Cerebellar cortex (tissue), 1 donor: ENCODE data around the gene GRXCR2.
A peak's percentile ranks its signal among the peaks of the same experiment; 100 is the strongest.

ENCODE experiments used
- DNase-seq: peaks from one replicate; pipeline ENCODE4 v3.0.0-alpha.2; 2015; ENCODE audit warnings: low spot score

The GRXCR2 gene

DNA sequence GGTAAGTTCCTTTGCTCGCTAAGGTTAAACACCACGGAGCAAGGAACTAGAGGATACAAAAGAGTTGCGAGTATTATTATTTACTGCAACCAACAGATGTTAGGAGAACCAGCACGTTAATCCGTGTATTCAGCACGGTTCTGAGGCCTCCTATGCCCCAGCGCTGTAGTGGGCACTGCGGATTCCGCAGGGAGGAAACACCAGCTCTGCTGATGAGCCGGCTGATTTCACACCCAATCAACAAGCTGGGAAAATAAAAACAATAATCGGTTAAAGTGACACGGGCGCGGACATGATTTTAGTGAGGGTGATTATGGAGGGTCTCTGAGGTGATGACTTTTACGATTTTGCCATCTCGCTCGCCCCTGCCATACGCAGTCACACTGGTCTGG, 37.0 kb downstream of the GRXCR2 start:
- no peak for DNase-seq

DNA sequence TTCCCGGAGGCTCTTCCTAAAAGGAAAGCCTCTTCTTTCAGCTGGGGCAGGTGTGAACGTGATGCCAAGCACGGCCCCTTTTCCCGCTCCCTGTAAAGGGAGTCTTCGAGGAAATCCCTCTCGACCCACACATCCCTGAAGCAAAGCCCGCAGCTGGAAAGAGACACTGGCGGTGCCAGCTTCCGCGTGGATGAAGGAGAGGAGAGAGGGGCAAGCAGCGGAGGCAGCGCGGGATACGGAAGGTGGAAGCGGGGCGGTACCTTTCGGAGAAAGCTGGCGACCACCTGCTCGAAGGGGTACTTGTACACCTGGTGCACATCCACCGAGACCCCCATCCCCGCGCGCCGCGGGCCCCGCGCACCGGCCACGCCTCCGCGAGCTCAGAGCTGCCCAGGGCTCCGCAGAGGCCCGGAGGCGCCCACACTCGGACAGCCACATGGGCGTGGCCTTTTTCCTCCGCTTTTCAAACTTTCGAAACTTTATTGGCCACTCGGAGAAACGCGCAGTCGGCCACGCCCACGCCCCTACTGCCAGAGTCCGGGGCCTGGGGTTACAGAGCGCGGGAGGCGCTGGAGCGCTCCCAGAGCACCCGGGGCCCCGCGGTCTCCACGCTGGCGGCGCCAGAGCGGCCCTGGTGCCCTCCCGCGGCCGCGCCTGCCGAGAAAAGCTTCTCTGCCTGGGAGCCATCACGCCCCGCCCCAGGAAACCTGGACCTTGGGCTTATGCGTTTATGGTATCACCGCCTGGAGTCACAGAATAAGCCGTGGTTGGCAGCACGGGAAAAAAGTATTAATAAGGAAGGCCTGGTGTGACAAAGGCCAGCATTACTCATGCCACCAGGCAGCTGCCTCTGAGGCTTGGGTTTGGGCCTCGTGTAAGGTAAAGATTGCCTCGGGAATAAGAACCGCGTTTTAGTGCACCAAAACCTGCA, 37.6 kb downstream of the GRXCR2 start, which contains the start of gene PRELID2:
TSS of gene PRELID2 (minus strand) at position 426 of the 931 bp plus-strand sequence. CDS start at position 335, 91 bp downstream.
- peak; percentile 60 for DNase-seq

DNA sequence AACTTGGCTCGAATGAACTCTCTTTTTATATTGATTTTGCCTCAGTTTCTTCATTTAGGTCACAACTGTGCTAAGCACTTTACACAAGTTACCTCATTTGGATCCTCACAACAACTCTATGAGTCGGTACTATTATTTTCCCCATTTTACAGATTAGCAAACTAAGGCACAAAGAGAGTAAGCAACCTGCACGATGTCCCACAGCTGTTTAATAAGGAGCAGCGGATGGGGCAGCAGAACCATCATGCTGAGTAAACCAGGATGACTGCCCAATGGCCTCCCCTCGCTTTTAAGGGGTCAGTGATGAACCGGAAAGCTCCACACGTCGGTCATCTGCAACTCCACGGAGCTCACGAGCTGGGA, 38.3 kb downstream of the GRXCR2 start:
- no peak for DNase-seq

DNA sequence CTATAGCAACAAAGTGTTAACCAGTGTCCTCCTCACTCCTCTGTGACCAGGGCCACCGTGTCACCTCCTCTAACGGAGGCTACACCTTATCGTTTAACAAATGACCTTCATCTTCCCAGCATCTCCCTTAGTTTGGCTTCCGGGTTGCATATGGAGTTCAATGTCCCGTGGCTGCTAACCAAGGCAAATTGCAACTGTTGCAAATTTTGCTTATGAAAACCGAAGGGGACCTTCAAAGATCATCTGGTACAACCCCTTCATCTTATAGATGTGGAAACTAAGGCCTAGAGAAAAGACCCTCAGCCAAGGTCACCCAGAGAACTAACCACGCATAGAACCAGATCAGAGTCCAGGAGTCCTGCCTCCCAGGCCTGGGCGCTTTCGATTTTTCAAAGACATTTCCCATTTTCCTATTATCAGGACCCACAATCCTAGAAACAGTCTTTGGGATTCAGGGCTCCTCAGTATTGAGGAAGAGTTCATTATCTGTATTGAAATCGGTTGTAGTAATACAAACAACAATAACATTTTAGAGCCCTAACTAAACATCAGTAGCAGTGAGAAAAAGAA, 39.1 kb downstream of the GRXCR2 start:
- no peak for DNase-seq

DNA sequence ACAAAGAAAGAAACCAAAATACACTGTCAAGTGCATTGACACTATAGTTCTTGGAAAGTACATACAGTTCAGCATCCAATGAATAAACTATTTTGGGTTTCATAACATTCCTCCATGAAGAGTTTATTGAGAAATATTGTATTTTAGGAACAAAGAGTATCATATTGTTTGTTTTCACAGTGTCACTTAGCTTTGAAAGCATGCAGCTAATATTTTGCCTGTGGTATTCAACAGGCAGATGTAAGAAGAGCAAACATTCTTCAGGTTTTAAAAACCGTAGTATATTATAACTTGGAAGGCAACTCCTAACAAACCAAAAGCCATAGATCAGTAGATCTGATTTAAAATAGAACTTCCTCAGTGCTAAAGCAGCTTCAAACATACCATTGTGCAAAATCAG, 42.2 kb downstream of the GRXCR2 start:
- DNase-seq = no peak

DNA sequence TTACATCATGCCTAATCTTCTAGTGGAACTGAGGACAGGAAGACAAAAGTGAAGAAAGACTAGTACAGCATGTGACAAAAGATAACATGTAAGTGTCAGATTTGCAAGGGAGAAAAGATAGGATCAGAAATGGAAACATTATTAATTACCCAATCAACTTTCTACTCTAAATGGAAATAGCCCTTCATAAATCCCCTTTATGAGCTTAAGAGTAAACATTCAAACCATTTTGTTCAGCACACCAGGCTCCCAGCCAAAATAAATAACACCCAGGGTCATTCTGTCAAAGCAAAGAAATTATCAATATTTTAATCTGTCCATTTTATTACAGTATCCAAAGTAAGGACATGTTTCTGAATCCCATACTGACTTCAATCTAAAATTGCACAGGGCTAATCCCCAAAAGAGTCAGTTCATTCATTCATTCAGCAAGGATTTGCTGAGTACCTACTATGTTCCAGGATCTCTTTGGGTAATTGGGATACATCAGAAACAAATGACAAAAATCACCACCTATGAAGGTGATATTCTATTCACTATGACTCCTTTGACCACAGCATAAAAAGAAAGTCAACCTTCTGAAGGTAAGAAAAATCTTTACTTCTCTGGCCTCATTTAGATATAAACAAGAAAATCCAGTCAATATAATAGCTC, 43.0 kb downstream of the GRXCR2 start:
- DNase-seq = no peak

DNA sequence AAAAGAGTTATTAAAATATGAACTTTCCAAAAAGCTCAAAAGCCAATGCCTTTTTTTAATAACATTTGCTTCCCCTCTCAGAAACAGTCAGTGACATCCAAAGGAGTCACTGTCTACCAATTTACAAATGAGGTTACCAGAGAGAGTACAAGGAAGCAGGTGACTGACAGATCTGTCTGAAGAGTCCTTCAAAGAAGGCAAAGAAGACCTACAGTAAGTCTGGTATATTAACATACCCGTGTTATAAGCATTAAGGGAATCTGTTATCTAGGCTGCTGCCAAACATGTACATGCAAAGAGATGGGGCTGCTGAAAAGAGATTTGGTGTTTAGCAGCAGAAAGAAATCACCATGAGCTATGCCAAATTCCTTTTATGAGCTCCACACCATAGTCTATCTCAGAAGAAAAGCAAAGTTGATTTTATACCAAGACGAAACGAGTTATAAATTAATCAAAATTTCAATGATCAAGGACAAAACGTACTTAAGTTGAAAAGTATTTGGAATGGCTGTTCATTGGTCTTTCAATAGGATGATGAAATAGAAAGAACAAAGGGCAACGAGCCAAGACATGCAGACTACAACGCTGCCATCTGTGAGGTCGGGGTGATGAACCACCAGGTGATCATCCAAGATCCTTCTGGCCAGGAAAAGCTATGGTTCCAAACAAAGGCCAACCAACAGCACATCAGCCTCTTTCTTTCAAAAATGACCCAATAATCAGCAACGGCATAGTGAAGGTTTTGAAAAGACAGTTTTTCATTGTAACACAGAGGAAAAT, 45.7 kb downstream of the GRXCR2 start:
- no peak for DNase-seq

DNA sequence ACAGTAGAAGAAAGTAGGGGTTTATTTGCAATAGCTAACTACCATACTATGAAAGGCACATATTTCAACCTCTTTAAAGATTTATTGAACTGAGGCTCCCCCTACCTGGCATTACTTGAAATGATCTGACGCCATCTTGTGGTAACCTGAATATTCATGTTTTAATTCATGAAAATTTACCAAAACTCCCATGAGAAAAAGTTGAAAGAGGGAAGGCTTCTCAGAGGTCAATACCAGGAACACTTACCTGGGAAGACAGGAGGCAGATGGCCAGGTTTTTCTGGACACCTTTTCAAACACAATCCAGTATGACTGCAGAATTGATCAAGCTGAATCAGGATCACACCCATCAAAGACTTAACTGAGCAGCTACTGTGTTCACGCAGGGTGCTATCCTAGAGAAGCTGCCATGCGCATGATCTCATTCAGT, 47.0 kb downstream of the GRXCR2 start:
- peak; percentile 42 for DNase-seq

DNA sequence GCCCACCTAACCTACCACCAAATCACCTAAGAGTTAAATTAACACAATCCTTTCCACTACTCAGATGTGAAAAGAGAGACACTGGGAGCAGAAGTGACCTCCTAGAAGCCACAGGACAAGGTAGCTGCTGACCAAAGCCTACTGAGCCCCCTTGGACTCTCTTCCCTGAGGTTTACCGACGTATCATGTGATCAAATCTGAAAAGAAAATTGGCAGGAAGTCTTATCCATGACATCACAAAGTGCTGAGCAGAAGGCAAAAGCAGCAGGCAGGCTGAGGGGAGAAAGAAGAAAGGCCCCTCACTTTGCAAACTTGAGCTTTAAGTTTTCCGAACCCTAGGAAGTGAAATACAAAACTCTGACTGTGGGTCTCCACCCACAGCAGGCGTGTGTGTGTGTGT, 48.8 kb downstream of the GRXCR2 start:
- no peak for DNase-seq

DNA sequence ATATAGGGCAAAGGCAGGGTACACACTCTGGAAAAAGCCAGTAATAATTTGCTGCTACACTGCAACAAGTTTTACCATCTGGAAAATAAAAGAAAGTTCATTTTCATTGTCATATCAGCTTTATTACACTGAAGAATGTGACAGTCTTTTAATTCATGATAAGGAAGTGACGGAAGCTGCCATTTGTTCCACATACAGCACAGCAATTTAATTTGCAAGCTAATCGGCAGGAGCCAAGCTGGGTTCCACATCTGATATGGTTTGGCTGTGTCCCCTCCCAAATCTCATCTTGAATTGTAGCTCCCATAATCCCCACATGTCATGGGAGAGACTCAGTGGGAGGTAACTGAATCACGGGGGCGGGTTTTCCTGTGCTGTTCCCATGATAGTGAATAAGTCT, 54.2 kb downstream of the GRXCR2 start:
- DNase-seq = no peak

DNA sequence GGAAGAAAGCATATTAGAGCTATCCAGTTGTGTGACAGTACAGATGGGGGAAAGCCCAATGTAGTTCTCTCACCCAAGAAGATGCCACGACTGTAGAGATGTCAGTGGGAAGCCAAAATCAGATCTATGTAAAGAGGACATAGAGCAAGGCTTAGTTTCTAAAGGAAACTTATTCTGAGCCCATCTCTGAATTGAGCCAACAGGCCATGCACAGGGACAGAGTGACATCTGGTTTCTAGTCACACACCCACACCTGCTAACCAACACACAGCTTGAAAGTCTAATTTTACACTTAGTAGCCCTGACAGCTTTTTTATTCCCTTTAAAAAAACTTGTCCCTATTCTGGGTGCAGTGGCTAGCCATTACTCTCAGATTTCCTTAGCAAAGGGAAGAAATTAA, 59.9 kb downstream of the GRXCR2 start:
- DNase-seq = no peak

DNA sequence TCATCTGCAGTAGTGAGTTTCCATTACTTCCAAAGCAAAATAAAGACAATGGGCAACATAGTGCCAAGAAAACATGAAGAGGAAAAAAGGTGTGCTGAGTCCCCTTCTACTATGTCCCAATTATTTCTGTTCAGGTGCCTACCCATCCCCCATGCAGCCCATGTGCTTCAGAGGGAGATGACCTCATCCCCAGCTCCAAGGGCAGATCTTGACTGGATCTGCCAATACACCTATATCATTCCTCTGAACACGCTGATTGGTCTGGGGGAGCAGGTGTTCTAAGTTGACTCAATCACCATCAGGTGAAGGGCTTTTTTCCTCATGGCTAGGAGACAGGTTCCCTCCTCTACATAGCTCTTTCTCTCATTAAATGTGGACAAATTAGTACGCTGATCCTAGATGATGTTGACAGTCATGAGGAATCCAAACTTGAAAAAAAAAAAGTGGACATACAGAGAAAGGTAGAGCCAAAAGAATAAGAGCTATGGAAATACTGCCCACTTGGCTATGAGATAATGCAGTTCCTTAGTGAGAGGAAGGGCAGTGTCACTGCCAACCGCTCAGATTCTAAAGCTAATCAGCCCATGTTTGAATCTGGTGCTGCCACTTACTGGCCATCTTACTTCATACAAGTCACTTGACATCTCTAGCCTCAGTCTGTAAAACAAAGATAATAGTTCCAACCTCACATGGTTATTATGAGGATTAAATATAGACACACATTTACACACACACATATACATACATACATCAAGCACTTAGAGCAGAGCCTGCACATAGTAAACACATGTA, 60.8 kb downstream of the GRXCR2 start:
- peak; percentile 21 for DNase-seq
